CD4-positive, alpha-beta T cell treated with Interleukin-4 for 1 hour (primary cell): Measurements from ENCODE around the gene MATN3.
A peak's percentile ranks its signal among the peaks of the same experiment; 100 is the strongest.
"Not testable (repeated sequence)": the region's sequence is repeated elsewhere in the genome, so short reads cannot be mapped to it uniquely, and the experiment has no call there.

Experiments used
- DNase-seq, 2 donors: peaks; one replicate each; pipeline ENCODE4 v3.0.0-alpha.2; 2020 to 2022

The MATN3 gene

GRCh38 chr2:20012282-20013125 lies at the start of gene MATN3:
Gene MATN3 (minus strand): TSS chr2:20012668. CDS start chr2:20012631, 37 bp downstream.
- DNase-seq: no peak

GRCh38 chr2:20061940-20062339 lies 49.5 kb upstream of the MATN3 start:
- DNase-seq: no peak

- DNase-seq: no peak
These were observed 49.0 kb upstream of the MATN3 start for GRCh38 chr2:20061476-20061875.

GRCh38 chr2:20060106-20060505 lies 47.6 kb upstream of the MATN3 start:
- DNase-seq: no peak

- DNase-seq: no peak
These were observed 44.8 kb upstream of the MATN3 start for GRCh38 chr2:20057268-20057667.

GRCh38 chr2:20054931-20055330 lies 42.5 kb upstream of the MATN3 start:
- no peak for DNase-seq

- DNase-seq: no peak
These were observed 41.7 kb upstream of the MATN3 start for GRCh38 chr2:20054119-20054518.

GRCh38 chr2:20052861-20053281 lies 40.4 kb upstream of the MATN3 start:
- no peak for DNase-seq

- DNase-seq: no peak
These were observed 39.9 kb upstream of the MATN3 start for GRCh38 chr2:20052229-20052851.

GRCh38 chr2:20051532-20052228 lies 39.2 kb upstream of the MATN3 start, which contains the start of gene LAPTM4A:
Gene LAPTM4A (minus strand): TSS chr2:20051628. CDS start chr2:20051520, 108 bp downstream.
- peak; percentile 99 for DNase-seq

- peak; percentile 17 to 34 for DNase-seq
These were observed 38.4 kb upstream of the MATN3 start for GRCh38 chr2:20050646-20051531.

GRCh38 chr2:20050104-20050645 lies 37.7 kb upstream of the MATN3 start:
- peak; percentile 57 to 66 for DNase-seq

- DNase-seq: peak in 1 of 2 donors; percentile 13
These were observed 37.2 kb upstream of the MATN3 start for GRCh38 chr2:20049637-20050036.

- DNase-seq: no peak
These were observed 36.3 kb upstream of the MATN3 start for GRCh38 chr2:20048488-20049448.

GRCh38 chr2:20045712-20046292 lies 33.3 kb upstream of the MATN3 start:
- DNase-seq: not testable (repeated sequence)

GRCh38 chr2:20044778-20045177 lies 32.3 kb upstream of the MATN3 start:
- no peak for DNase-seq

- no peak for DNase-seq
These were observed 30.1 kb upstream of the MATN3 start for GRCh38 chr2:20042531-20042930.

GRCh38 chr2:20040489-20041172 lies 28.2 kb upstream of the MATN3 start:
- DNase-seq: no peak

- no peak for DNase-seq
These were observed 25.2 kb upstream of the MATN3 start for GRCh38 chr2:20037660-20038059.
